WTC11 (cell line): Measurements from ENCODE around the gene SHISA6. TPM values are rescaled to one million over a fixed set of nuclear protein-coding genes. Genes with fewer than 3 reads are reported as not detected.

Source experiments
- ATAC-seq: fragments of 200-7000 bp; cut with Tn5 transposase; 2 replicates; pipeline ENCODE4 v1.10.0; 2021; ENCODE audit warnings: mild to moderate bottlenecking, moderate library complexity
- CTCF ChIA-PET: fragments of 300-600 bp; sonication (Branson Sonifier 250); formaldehyde crosslinking; loops from one replicate; lab custom pipeline; 2021; ENCODE audit warnings: antibody characterized with exemption; lab: Charles Lee
- POLR2A ChIA-PET: fragments of 350-600 bp; sonication (Branson Sonifier 250); formaldehyde crosslinking; loops from one replicate; lab custom pipeline; 2021; ENCODE audit warnings: antibody characterized with exemption; lab: Charles Lee
- DNase-seq: peaks from one replicate; pipeline ENCODE4 v3.0.0; 2021; ENCODE audit warnings: low spot score
- H3K27ac Mint-ChIP-seq: 2 replicates; pipeline ENCODE4 v1.8.0; 2021; ENCODE audit warnings: mixed read lengths
- H3K27me3 Mint-ChIP-seq: 2 replicates; pipeline ENCODE4 v1.8.0; 2021; ENCODE audit warnings: low read depth, mild to moderate bottlenecking, moderate library complexity, mixed read lengths
- H3K36me3 Mint-ChIP-seq: 2 replicates; pipeline ENCODE4 v1.8.0; 2021; ENCODE audit warnings: mixed read lengths
- H3K4me1 Mint-ChIP-seq: 2 replicates; pipeline ENCODE4 v1.8.0; 2022; ENCODE audit warnings: mixed read lengths
- H3K4me3 Mint-ChIP-seq: 2 replicates; pipeline ENCODE4 v1.8.0; 2021; ENCODE audit warnings: mild to moderate bottlenecking, moderate library complexity, mixed read lengths
- H3K9me3 Mint-ChIP-seq: 2 replicates; pipeline ENCODE4 v1.8.0; 2021; ENCODE audit warnings: mixed read lengths
- ATF1 ChIP-seq: sonication (generic); formaldehyde crosslinking; IDR thresholded peaks from 2 replicates; pipeline ENCODE4 v1.8.1; 2023; ENCODE audit warnings: mild to moderate bottlenecking, moderate library complexity, missing genetic modification reagents
- CREB1 ChIP-seq: sonication (generic); formaldehyde crosslinking; IDR thresholded peaks from 2 replicates; pipeline ENCODE4 v1.8.0; 2023; ENCODE audit warnings: mild to moderate bottlenecking, missing genetic modification reagents
- ETV6 ChIP-seq: sonication (generic); formaldehyde crosslinking; IDR thresholded peaks from 2 replicates; pipeline ENCODE4 v1.8.1; 2022; ENCODE audit warnings: mild to moderate bottlenecking, missing genetic modification reagents
- FOXP1 ChIP-seq: sonication (generic); formaldehyde crosslinking; IDR thresholded peaks from 2 replicates; pipeline ENCODE4 v1.8.0; 2022; ENCODE audit warnings: missing genetic modification reagents, mild to moderate bottlenecking, moderate library complexity, borderline replicate concordance
- GABPB1 ChIP-seq: sonication (generic); formaldehyde crosslinking; IDR thresholded peaks from 2 replicates; pipeline ENCODE4 v1.8.1; 2023; ENCODE audit warnings: mild to moderate bottlenecking, missing genetic modification reagents
- GTF2I ChIP-seq: fragments of 250-450 bp; sonication (Bioruptor Pico); conservative IDR thresholded peaks from 2 replicates; pipeline ENCODE4 v1.4.0; 2021; ENCODE audit warnings: mild to moderate bottlenecking
- HMGA2 ChIP-seq: fragments of 250-450 bp; sonication (Bioruptor Pico); IDR thresholded peaks from 2 replicates; pipeline ENCODE4 v1.4.0; 2021; ENCODE audit warnings: mild to moderate bottlenecking, moderate library complexity
- IRF2 ChIP-seq: sonication (generic); formaldehyde crosslinking; IDR thresholded peaks from 2 replicates; pipeline ENCODE4 v1.8.0; 2022; ENCODE audit warnings: low read depth, missing genetic modification reagents, borderline replicate concordance
- JAZF1 ChIP-seq: fragments of 250-450 bp; sonication (Bioruptor Pico); IDR thresholded peaks from 2 replicates; pipeline ENCODE4 v1.9.0; 2021; ENCODE audit warnings: moderate library complexity, mild to moderate bottlenecking, inconsistent platforms
- KAT7 ChIP-seq: sonication (generic); formaldehyde crosslinking; IDR thresholded peaks from 2 replicates; pipeline ENCODE4 v1.8.1; 2023; ENCODE audit warnings: missing genetic modification reagents, mild to moderate bottlenecking, borderline replicate concordance
- MAX ChIP-seq: sonication (generic); formaldehyde crosslinking; IDR thresholded peaks from 2 replicates; pipeline ENCODE4 v1.8.0; 2022; ENCODE audit warnings: mild to moderate bottlenecking, missing genetic modification reagents
- MLX ChIP-seq: sonication (generic); formaldehyde crosslinking; IDR thresholded peaks from 2 replicates; pipeline ENCODE4 v1.8.1; 2023; ENCODE audit warnings: mild to moderate bottlenecking, missing genetic modification reagents, moderate library complexity
- NFATC4 ChIP-seq: fragments of 250-450 bp; sonication (Bioruptor Pico); IDR thresholded peaks from 2 replicates; pipeline ENCODE4 v1.9.0; 2021; ENCODE audit warnings: mild to moderate bottlenecking
- PRRX2 ChIP-seq: fragments of 250-450 bp; sonication (Bioruptor Pico); IDR thresholded peaks from 2 replicates; pipeline ENCODE4 v1.8.0; 2021; ENCODE audit warnings: mild to moderate bottlenecking
- RORB ChIP-seq: fragments of 250-450 bp; sonication (Bioruptor Pico); IDR thresholded peaks from 2 replicates; pipeline ENCODE4 v1.9.0; 2021; ENCODE audit warnings: mild to moderate bottlenecking
- SOX15 ChIP-seq: fragments of 250-450 bp; sonication (Bioruptor Pico); IDR thresholded peaks from 2 replicates; pipeline ENCODE4 v1.9.0; 2021; ENCODE audit warnings: mild to moderate bottlenecking
- SP1 ChIP-seq: sonication (generic); formaldehyde crosslinking; conservative IDR thresholded peaks from 2 replicates; pipeline ENCODE4 v1.8.1; 2022; ENCODE audit warnings: missing genetic modification reagents
- TCF7 ChIP-seq: sonication (generic); formaldehyde crosslinking; IDR thresholded peaks from 2 replicates; pipeline ENCODE4 v1.8.0; 2022; ENCODE audit warnings: mild to moderate bottlenecking, low read depth, missing genetic modification reagents, moderate library complexity
- TP53 ChIP-seq: sonication (generic); formaldehyde crosslinking; IDR thresholded peaks from 2 replicates; pipeline ENCODE4 v1.8.1; 2023; ENCODE audit warnings: mild to moderate bottlenecking, missing genetic modification reagents
- ZBTB43 ChIP-seq: sonication (generic); formaldehyde crosslinking; IDR thresholded peaks from 2 replicates; pipeline ENCODE4 v1.8.1; 2023; ENCODE audit warnings: mild to moderate bottlenecking, missing genetic modification reagents
- ZNF121 ChIP-seq: sonication (generic); formaldehyde crosslinking; IDR thresholded peaks from 2 replicates; pipeline ENCODE4 v1.8.0; 2023; ENCODE audit warnings: missing genetic modification reagents
- ZNF232 ChIP-seq: sonication (generic); formaldehyde crosslinking; IDR thresholded peaks from 2 replicates; pipeline ENCODE4 v1.8.0; 2022; ENCODE audit warnings: mild to moderate bottlenecking, missing genetic modification reagents
- ZNF671 ChIP-seq: fragments of 250-450 bp; sonication (Bioruptor Pico); IDR thresholded peaks from 2 replicates; pipeline ENCODE4 v1.8.0; 2021; ENCODE audit warnings: mild to moderate bottlenecking
- ZSCAN18 ChIP-seq: fragments of 250-450 bp; sonication (Bioruptor Pico); IDR thresholded peaks from 2 replicates; pipeline ENCODE4 v2.1.2; 2022; ENCODE audit warnings: mild to moderate bottlenecking, moderate library complexity
- total RNA-seq: library from RNA; stranded (reverse); gene quantifications from 3 replicates; pipeline ENCODE4 v1.2.3, GENCODE V29; 2021
- TF ChIP-seq, protein P1 (sequence below): sonication (generic); formaldehyde crosslinking; IDR thresholded peaks from 2 replicates; pipeline ENCODE4 v1.8.0; 2022; ENCODE audit warnings: mild to moderate bottlenecking, missing genetic modification reagents
- TF ChIP-seq, protein P2 (sequence below): fragments of 250-450 bp; sonication (Bioruptor Pico); IDR thresholded peaks from 2 replicates; pipeline ENCODE4 v1.9.0; 2021; ENCODE audit warnings: mild to moderate bottlenecking, borderline replicate concordance
- TF ChIP-seq, protein P3 (sequence below): sonication (generic); formaldehyde crosslinking; IDR thresholded peaks from 2 replicates; pipeline ENCODE4 v1.8.0; 2022; ENCODE audit warnings: mild to moderate bottlenecking, missing genetic modification reagents

Gene SHISA6
- total RNA-seq, 1 experiment from 2014 or later, result 1.1 TPM

DNA sequence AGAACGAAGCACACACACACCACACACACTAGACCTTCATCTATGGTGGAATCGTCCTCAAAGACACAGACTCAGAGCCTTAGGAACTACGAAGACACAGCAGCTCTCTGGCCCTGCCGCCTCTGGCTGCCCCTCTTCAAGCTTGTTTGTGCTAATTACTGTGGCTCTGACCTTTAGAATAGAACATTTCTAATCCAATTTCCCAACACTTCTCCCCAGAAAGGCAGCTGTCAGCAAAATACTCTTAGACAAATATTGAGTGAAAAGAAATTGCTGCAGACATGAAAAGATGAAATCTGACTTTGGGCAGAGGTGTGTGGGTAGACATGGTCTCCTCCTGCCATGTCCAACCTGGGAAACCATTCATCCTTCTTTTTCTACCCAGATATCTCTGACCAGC is 205.3 kb downstream of the SHISA6 start:
- ATAC-seq (no peak), DNase-seq (no peak)
- ChIA-PET CTCF (no interaction called here), POLR2A (no interaction called here)
- peaks cover 10% of the 10 kb centered on the region for H3K27me3 Mint-ChIP-seq
- peaks cover 79% of the 10 kb centered on the region for H3K9me3 Mint-ChIP-seq
- peaks cover 49% of the 10 kb centered on the region for H3K36me3 Mint-ChIP-seq
- no peak overlapping the region for H3K27ac Mint-ChIP-seq
- no peaks in the 10 kb centered on the region for H3K4me1 Mint-ChIP-seq
- H3K4me3 Mint-ChIP-seq, result no peak overlapping the region
- TF ChIP-seq MLX (no peak), FOXP1 (CRISPR knock-in tag) (no peak), ZNF121 (CRISPR knock-in tag) (no peak), NFATC4 (no peak), GABPB1 (CRISPR knock-in tag) (no peak), SOX15 (CRISPR knock-in tag) (no peak), IRF2 (CRISPR knock-in tag) (no peak), TP53 (CRISPR knock-in tag) (no peak), ZNF232 (CRISPR knock-in tag) (no peak), PRRX2 (no peak), HMGA2 (no peak), KAT7 (CRISPR knock-in tag) (no peak), SP1 (CRISPR knock-in tag) (no peak)
- TF ChIP-seq, protein P1, sequence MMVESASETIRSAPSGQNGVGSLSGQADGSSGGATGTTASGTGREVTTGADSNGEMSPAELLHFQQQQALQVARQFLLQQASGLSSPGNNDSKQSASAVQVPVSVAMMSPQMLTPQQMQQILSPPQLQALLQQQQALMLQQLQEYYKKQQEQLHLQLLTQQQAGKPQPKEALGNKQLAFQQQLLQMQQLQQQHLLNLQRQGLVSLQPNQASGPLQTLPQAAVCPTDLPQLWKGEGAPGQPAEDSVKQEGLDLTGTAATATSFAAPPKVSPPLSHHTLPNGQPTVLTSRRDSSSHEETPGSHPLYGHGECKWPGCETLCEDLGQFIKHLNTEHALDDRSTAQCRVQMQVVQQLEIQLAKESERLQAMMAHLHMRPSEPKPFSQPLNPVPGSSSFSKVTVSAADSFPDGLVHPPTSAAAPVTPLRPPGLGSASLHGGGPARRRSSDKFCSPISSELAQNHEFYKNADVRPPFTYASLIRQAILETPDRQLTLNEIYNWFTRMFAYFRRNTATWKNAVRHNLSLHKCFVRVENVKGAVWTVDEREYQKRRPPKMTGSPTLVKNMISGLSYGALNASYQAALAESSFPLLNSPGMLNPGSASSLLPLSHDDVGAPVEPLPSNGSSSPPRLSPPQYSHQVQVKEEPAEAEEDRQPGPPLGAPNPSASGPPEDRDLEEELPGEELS (CRISPR knock-in tag), result no peak
- TF ChIP-seq, all 79 proteins: peak for 0

GRCh38 chr17:11454096-11454495 is 213.1 kb downstream of the SHISA6 start:
- ChIA-PET POLR2A (no interaction called here), CTCF (no interaction called here)
- no peak overlapping the region for H3K4me3 Mint-ChIP-seq
- peaks cover 73% of the 10 kb centered on the region for H3K9me3 Mint-ChIP-seq
- H3K4me1 Mint-ChIP-seq, result no peaks in the 10 kb centered on the region
- H3K27me3 Mint-ChIP-seq, result peaks cover 6% of the 10 kb centered on the region
- H3K36me3 Mint-ChIP-seq, result peaks cover 59% of the 10 kb centered on the region
- no peak overlapping the region for H3K27ac Mint-ChIP-seq
- ATAC-seq (no peak), DNase-seq (no peak)
- no peak for TF ChIP-seq GTF2I (CRISPR knock-in tag)
- TF ChIP-seq, protein P2, sequence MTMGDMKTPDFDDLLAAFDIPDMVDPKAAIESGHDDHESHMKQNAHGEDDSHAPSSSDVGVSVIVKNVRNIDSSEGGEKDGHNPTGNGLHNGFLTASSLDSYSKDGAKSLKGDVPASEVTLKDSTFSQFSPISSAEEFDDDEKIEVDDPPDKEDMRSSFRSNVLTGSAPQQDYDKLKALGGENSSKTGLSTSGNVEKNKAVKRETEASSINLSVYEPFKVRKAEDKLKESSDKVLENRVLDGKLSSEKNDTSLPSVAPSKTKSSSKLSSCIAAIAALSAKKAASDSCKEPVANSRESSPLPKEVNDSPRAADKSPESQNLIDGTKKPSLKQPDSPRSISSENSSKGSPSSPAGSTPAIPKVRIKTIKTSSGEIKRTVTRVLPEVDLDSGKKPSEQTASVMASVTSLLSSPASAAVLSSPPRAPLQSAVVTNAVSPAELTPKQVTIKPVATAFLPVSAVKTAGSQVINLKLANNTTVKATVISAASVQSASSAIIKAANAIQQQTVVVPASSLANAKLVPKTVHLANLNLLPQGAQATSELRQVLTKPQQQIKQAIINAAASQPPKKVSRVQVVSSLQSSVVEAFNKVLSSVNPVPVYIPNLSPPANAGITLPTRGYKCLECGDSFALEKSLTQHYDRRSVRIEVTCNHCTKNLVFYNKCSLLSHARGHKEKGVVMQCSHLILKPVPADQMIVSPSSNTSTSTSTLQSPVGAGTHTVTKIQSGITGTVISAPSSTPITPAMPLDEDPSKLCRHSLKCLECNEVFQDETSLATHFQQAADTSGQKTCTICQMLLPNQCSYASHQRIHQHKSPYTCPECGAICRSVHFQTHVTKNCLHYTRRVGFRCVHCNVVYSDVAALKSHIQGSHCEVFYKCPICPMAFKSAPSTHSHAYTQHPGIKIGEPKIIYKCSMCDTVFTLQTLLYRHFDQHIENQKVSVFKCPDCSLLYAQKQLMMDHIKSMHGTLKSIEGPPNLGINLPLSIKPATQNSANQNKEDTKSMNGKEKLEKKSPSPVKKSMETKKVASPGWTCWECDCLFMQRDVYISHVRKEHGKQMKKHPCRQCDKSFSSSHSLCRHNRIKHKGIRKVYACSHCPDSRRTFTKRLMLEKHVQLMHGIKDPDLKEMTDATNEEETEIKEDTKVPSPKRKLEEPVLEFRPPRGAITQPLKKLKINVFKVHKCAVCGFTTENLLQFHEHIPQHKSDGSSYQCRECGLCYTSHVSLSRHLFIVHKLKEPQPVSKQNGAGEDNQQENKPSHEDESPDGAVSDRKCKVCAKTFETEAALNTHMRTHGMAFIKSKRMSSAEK (CRISPR knock-in tag), result no peak
- TF ChIP-seq ATF1 (CRISPR knock-in tag), result no peak
- no peak for TF ChIP-seq MAX (CRISPR knock-in tag)
- TF ChIP-seq ZSCAN18 (CRISPR knock-in tag), result no peak
- no peak for TF ChIP-seq CREB1 (CRISPR knock-in tag)
- TF ChIP-seq ZNF671 (CRISPR knock-in tag), result no peak
- TF ChIP-seq KAT7 (CRISPR knock-in tag), result no peak
- no peak for TF ChIP-seq ZBTB43 (CRISPR knock-in tag)
- no peak for TF ChIP-seq TCF7
- TF ChIP-seq RORB (CRISPR knock-in tag), result no peak
- no peak for TF ChIP-seq ETV6
- TF ChIP-seq, protein P3, sequence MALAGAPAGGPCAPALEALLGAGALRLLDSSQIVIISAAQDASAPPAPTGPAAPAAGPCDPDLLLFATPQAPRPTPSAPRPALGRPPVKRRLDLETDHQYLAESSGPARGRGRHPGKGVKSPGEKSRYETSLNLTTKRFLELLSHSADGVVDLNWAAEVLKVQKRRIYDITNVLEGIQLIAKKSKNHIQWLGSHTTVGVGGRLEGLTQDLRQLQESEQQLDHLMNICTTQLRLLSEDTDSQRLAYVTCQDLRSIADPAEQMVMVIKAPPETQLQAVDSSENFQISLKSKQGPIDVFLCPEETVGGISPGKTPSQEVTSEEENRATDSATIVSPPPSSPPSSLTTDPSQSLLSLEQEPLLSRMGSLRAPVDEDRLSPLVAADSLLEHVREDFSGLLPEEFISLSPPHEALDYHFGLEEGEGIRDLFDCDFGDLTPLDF (CRISPR knock-in tag), result no peak
- TF ChIP-seq JAZF1 (CRISPR knock-in tag), result no peak
- no peak for TF ChIP-seq FOXP1 (CRISPR knock-in tag)
